PC-9 (cell line): Measurements from ENCODE around the gene PGA4.

Source experiments
- CTCF ChIP-seq: fragments of 200-600 bp; sonication (generic); conservative IDR thresholded peaks from 2 replicates; pipeline ENCODE4 v1.6.1; 2017; ENCODE audit warnings: mixed run types, antibody characterized with exemption, mild to moderate bottlenecking, moderate library complexity
- EZH2 ChIP-seq: fragments of 200-600 bp; sonication (generic); IDR thresholded peaks from 2 replicates; pipeline ENCODE4 v1.8.0; 2017; ENCODE audit warnings: antibody characterized with exemption, low read depth

- TF ChIP-seq CTCF = no peak
- no peak for TF ChIP-seq EZH2
Observed at GRCh38 chr11:61186504-61186903, 35.6 kb upstream of the PGA4 start.
